Right lung (tissue), 5 donors: ENCODE measurements around the gene MINDY1. TPM values are rescaled to one million over a fixed set of nuclear protein-coding genes. Genes with fewer than 3 reads are reported as not detected.

Source experiments
- DNase-seq, 2 donors: peaks; one replicate each; pipeline ENCODE4 v3.0.0-alpha.2; 2013
- polyA plus RNA-seq, 5 donors: library from polyadenylated mRNA; unstranded; fragments of 120-200 nt; gene quantifications; one replicate each; pipeline versions ENCODE4 v1.2.1 to v1.2.3, GENCODE V29; 2013; ENCODE audit warnings: inconsistent platforms in 1 of 5, low replicate concordance in 1 of 5; ENCODE audit not compliant: insufficient read length in 5 of 5, insufficient read depth in 1 of 5

Gene MINDY1
- polyA plus RNA-seq, 5 donors = 32.3 to 46.9 (median 42.6) TPM

GRCh38 chr1:150967936-150968335 is 38.8 kb downstream of the MINDY1 start:
- no peak for DNase-seq

- no peak for DNase-seq
Observed at GRCh38 chr1:150966011-150966410, 40.7 kb downstream of the MINDY1 start.

- DNase-seq = no peak
Observed at GRCh38 chr1:150965605-150966004, 41.1 kb downstream of the MINDY1 start.

- DNase-seq = no peak
Observed at GRCh38 chr1:150964164-150964489, 42.6 kb downstream of the MINDY1 start.

GRCh38 chr1:150963321-150964163 is 43.2 kb downstream of the MINDY1 start:
- DNase-seq = no peak

GRCh38 chr1:150961756-150962155 is 44.9 kb downstream of the MINDY1 start:
- DNase-seq = no peak

- DNase-seq = no peak
Observed at GRCh38 chr1:150960646-150961045, 46.1 kb downstream of the MINDY1 start.

- DNase-seq = no peak
Observed at GRCh38 chr1:150957666-150958065, 49.0 kb downstream of the MINDY1 start.

- no peak for DNase-seq
Observed at GRCh38 chr1:150955280-150955679, 51.4 kb downstream of the MINDY1 start.

- no peak for DNase-seq
Observed at GRCh38 chr1:150954708-150955107, 52.0 kb downstream of the MINDY1 start.

Other genes starting within 250 kb of the MINDY1 start
- 10 to 100 TPM; 22.2 to 30.5 (median 25.3) TPM for gene CTSS, start 241.1 kb downstream of the MINDY1 start, polyA plus RNA-seq
- 10 to 100 TPM; 27.4 to 49.2 (median 35.3) TPM for gene CTSK, start 198.6 kb downstream of the MINDY1 start, polyA plus RNA-seq
- 10 to 100 TPM; 62.5 to 88.0 (median 78.2) TPM for gene ARNT, start 130.3 kb downstream of the MINDY1 start, polyA plus RNA-seq
- gene CTXND2, start 119.8 kb downstream of the MINDY1 start, polyA plus RNA-seq = under 1 TPM in 1 of 5 donors, not detected in 4; 0.13 TPM
- 100 to 1,000 TPM in 1 of 5 donors, 10 to 100 TPM in 4; 67.5 to 102 (median 83.8) TPM for gene SETDB1, start 80.5 kb downstream of the MINDY1 start, polyA plus RNA-seq
- gene CERS2, start 32.1 kb downstream of the MINDY1 start, polyA plus RNA-seq = 100 to 1,000 TPM; 232 to 283 (median 242) TPM
- gene ANXA9, start 24.6 kb downstream of the MINDY1 start, polyA plus RNA-seq = 1 to 10 TPM; 7.7 to 9.7 (median 8.6) TPM
- 10 to 100 TPM; 33.2 to 44.5 (median 40.8) TPM for gene PRUNE1, start 1.5 kb upstream of the MINDY1 start, polyA plus RNA-seq
- 10 to 100 TPM in 1 of 5 donors, 1 to 10 TPM in 4; 5.9 to 11.1 (median 8.6) TPM for gene BNIPL, start 29.7 kb upstream of the MINDY1 start, polyA plus RNA-seq
- gene C1orf56, start 40.8 kb upstream of the MINDY1 start, polyA plus RNA-seq = 10 to 100 TPM in 4 of 5 donors, 1 to 10 TPM in 1; 9.4 to 11.6 (median 11.0) TPM
- 100 to 1,000 TPM; 108 to 125 (median 114) TPM for gene CDC42SE1, start 52.7 kb upstream of the MINDY1 start, polyA plus RNA-seq
- 10 to 100 TPM; 19.8 to 24.2 (median 23.2) TPM for gene MLLT11, start 53.5 kb upstream of the MINDY1 start, polyA plus RNA-seq
- gene GABPB2, start 63.9 kb upstream of the MINDY1 start, polyA plus RNA-seq = 10 to 100 TPM in 4 of 5 donors, 1 to 10 TPM in 1; 8.2 to 13.5 (median 10.9) TPM
- gene SEMA6C, start 139.7 kb upstream of the MINDY1 start, polyA plus RNA-seq = 10 to 100 TPM; 21.8 to 27.0 (median 25.1) TPM
- gene TNFAIP8L2, start 149.7 kb upstream of the MINDY1 start, polyA plus RNA-seq = 1 to 10 TPM; 1.9 to 2.8 (median 2.5) TPM
- gene LYSMD1, start 159.0 kb upstream of the MINDY1 start, polyA plus RNA-seq = 10 to 100 TPM; 15.7 to 18.6 (median 15.8) TPM
- 10 to 100 TPM; 34.8 to 41.0 (median 39.2) TPM for gene SCNM1, start 159.2 kb upstream of the MINDY1 start, polyA plus RNA-seq
- 1 to 10 TPM; 1.1 to 3.2 (median 1.7) TPM for gene TMOD4, start 169.1 kb upstream of the MINDY1 start, polyA plus RNA-seq
- 10 to 100 TPM; 56.3 to 68.0 (median 64.0) TPM for gene VPS72, start 183.3 kb upstream of the MINDY1 start, polyA plus RNA-seq
- gene PIP5K1A, start 191.7 kb upstream of the MINDY1 start, polyA plus RNA-seq = 10 to 100 TPM; 61.2 to 66.1 (median 62.2) TPM
- 100 to 1,000 TPM; 135 to 163 (median 145) TPM for gene PSMD4, start 247.8 kb upstream of the MINDY1 start, polyA plus RNA-seq